ENCODE data around the gene MUCL3. TPM values are rescaled to one million over a fixed set of nuclear protein-coding genes. Genes with fewer than 3 reads are reported as not detected.

Gene MUCL3
- total RNA-seq, 4 donors from 2014 or later, result not detected

DNA sequence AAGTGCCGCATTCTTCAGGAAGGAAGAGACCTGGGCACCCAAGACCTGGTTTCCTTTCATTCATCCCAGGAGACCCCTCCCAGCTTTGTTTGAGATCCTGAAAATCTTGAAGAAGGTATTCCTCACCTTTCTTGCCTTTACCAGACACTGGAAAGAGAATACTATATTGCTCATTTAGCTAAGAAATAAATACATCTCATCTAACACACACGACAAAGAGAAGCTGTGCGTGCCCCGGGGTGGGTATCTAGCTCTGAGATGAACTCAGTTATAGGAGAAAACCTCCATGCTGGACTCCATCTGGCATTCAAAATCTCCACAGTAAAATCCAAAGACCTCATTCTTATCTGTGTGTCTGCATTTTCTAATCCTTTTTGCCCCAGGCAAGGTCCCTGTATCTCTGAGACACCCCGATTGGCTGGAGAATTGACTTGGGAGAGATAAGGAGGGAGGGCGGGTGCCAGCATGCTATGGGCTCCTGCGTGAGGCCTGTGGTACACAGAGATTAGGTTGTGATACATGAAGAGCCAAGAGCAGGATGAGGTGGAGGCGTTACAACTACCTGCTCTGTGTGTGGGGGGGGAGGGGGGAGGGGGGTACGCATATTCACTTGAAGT, 47.5 kb downstream of the MUCL3 start:
- in situ Hi-C loops (cut with MboI; ENCODE audit: low sequenced_read_pairs in 4 of 4), result no loop called here
- no peak overlapping the region for H3K27ac ChIP-seq
- no peaks in the 10 kb centered on the region for H3K36me3 ChIP-seq
- ATAC-seq (no peak), DNase-seq (no peak)
- H3K9me3 ChIP-seq, result no peaks in the 10 kb centered on the region
- TF ChIP-seq, protein P1, sequence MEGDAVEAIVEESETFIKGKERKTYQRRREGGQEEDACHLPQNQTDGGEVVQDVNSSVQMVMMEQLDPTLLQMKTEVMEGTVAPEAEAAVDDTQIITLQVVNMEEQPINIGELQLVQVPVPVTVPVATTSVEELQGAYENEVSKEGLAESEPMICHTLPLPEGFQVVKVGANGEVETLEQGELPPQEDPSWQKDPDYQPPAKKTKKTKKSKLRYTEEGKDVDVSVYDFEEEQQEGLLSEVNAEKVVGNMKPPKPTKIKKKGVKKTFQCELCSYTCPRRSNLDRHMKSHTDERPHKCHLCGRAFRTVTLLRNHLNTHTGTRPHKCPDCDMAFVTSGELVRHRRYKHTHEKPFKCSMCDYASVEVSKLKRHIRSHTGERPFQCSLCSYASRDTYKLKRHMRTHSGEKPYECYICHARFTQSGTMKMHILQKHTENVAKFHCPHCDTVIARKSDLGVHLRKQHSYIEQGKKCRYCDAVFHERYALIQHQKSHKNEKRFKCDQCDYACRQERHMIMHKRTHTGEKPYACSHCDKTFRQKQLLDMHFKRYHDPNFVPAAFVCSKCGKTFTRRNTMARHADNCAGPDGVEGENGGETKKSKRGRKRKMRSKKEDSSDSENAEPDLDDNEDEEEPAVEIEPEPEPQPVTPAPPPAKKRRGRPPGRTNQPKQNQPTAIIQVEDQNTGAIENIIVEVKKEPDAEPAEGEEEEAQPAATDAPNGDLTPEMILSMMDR (IDR thresholded peaks at IDR 0.05 in 4 of 5, conservative IDR thresholded peaks at IDR 0.05 in 1 of 5), result no peak
- no peak for TF ChIP-seq POLR2A (IDR thresholded peaks at IDR 0.05)
- peaks cover 0 to 3% of the 10 kb centered on the region in 2 donors for H3K4me1 ChIP-seq
- no peaks in the 10 kb centered on the region for H3K27me3 ChIP-seq
- no peak overlapping the region for H3K4me3 ChIP-seq
- intact Hi-C loops (cut with DNase I; ENCODE audit: low total_unique reads), result no loop called here

DNA sequence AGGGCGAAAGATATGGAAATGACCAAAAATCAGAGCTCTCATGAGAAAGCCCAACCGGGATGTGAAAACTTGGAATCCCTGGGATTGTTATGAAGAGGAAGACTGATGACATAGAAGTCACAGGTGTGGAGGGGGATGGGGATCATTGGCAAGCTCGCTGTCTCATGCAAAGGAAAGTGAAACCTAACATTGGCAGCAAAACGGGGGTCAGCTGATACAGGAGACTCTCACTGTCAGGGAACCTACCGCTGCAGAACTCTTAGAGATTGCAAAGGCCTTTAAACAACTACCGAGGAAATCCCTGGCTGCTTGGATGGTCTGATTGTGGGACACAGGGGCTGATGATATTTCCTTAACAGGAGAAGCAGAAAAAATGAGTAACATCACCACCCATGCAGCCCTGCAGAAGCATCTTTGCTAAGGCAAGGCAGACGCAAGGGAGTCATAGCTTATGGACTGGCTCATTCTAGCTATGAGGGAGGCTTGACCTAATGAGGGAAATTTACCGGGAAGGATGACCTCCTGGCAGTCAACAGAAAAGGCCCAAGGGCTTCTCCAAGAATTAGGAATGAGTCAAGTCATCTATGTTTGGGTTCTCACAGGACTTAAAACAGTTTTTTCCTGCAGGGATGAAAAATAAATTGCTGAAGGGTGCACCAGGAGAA, 49.8 kb downstream of the MUCL3 start:
- Histone ChIP-seq H3K9me3 (no peaks in the 10 kb centered on the region), H3K27ac (no peak overlapping the region), H3K36me3 (no peaks in the 10 kb centered on the region), H3K4me3 (no peak overlapping the region), H3K4me1 (peaks cover 0 to 3% of the 10 kb centered on the region in 2 donors), H3K27me3 (no peaks in the 10 kb centered on the region)
- TF ChIP-seq, protein P1 (IDR thresholded peaks at IDR 0.05 in 4 of 5, conservative IDR thresholded peaks at IDR 0.05 in 1 of 5), result no peak
- TF ChIP-seq POLR2A (IDR thresholded peaks at IDR 0.05), result no peak
- intact Hi-C loops (cut with DNase I; ENCODE audit: low total_unique reads), result no loop called here
- ATAC-seq (peak in 1 of 2 donors; percentile 49), DNase-seq (peak in 1 of 2 donors; percentile 27)
- in situ Hi-C loops (cut with MboI; ENCODE audit: low sequenced_read_pairs in 4 of 4), result no loop called here

DNA sequence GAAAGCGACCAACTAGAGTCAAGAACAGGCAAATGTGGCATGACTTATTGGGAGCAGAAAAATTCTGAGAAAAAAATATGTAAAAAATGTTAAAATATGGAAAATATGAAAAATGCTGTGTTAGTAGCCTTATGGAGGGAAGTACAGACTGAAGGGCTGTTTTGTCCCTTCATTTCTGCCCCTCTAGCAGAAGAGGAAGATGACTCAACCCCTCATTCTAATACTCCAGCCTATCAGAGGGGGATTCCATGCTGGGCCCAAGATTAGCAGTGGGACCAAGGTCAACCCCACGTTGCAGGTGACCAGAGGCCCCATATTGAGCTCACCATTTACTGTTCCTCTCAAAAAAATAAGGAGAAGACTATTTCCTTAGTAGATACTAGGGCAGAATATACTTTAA, 51.1 kb downstream of the MUCL3 start:
- H3K4me1 ChIP-seq, result peaks cover 0 to 3% of the 10 kb centered on the region in 2 donors
- no peak overlapping the region for H3K4me3 ChIP-seq
- no peaks in the 10 kb centered on the region for H3K27me3 ChIP-seq
- H3K36me3 ChIP-seq, result no peaks in the 10 kb centered on the region
- H3K27ac ChIP-seq, result no peak overlapping the region
- DNase-seq, result no peak
- ATAC-seq, result no peak
- H3K9me3 ChIP-seq, result no peaks in the 10 kb centered on the region
- no peak for TF ChIP-seq POLR2A (IDR thresholded peaks at IDR 0.05)
- TF ChIP-seq, protein P1 (IDR thresholded peaks at IDR 0.05 in 4 of 5, conservative IDR thresholded peaks at IDR 0.05 in 1 of 5), result no peak
- intact Hi-C loops (cut with DNase I; ENCODE audit: low total_unique reads) (no loop called here), in situ Hi-C loops (cut with MboI; ENCODE audit: low sequenced_read_pairs in 4 of 4) (no loop called here)

DNA sequence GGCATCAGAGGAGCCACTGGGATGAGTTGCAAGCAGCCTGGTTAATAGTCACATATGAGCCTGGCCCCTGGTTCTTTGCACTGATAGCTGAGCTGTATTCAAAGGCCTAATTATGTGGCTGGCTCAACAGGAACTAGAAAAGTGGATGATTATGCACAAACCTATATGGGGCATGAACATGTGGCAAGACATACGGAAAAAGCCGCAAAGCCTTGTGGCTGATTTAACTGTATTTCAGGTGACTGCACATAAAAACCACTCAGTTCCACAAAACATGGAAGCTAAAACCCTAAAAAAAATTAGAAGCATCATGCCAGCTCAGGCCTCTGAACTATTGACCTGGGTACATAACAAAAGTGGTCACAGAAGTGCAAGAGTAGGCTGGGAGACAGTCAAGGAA, 56.5 kb downstream of the MUCL3 start:
- ATAC-seq (no peak), DNase-seq (no peak)
- in situ Hi-C loops (cut with MboI; ENCODE audit: low sequenced_read_pairs in 4 of 4), result no loop called here

More for the DNA sequence above, 56.5 kb downstream of the MUCL3 start:
- H3K27ac ChIP-seq, result no peak overlapping the region
- TF ChIP-seq POLR2A (IDR thresholded peaks at IDR 0.05), result no peak
- TF ChIP-seq, protein P1 (IDR thresholded peaks at IDR 0.05 in 4 of 5, conservative IDR thresholded peaks at IDR 0.05 in 1 of 5), result no peak
- no peak overlapping the region for H3K4me3 ChIP-seq
- H3K4me1 ChIP-seq, result peaks cover 7 to 14% of the 10 kb centered on the region in 2 donors
- H3K36me3 ChIP-seq, result no peaks in the 10 kb centered on the region
- no peaks in the 10 kb centered on the region for H3K9me3 ChIP-seq
- no peaks in the 10 kb centered on the region for H3K27me3 ChIP-seq
- intact Hi-C loops (cut with DNase I; ENCODE audit: low total_unique reads), result no loop called here
